ENCODE measurements around the gene PCGF1.

PCGF1 gene

DNA sequence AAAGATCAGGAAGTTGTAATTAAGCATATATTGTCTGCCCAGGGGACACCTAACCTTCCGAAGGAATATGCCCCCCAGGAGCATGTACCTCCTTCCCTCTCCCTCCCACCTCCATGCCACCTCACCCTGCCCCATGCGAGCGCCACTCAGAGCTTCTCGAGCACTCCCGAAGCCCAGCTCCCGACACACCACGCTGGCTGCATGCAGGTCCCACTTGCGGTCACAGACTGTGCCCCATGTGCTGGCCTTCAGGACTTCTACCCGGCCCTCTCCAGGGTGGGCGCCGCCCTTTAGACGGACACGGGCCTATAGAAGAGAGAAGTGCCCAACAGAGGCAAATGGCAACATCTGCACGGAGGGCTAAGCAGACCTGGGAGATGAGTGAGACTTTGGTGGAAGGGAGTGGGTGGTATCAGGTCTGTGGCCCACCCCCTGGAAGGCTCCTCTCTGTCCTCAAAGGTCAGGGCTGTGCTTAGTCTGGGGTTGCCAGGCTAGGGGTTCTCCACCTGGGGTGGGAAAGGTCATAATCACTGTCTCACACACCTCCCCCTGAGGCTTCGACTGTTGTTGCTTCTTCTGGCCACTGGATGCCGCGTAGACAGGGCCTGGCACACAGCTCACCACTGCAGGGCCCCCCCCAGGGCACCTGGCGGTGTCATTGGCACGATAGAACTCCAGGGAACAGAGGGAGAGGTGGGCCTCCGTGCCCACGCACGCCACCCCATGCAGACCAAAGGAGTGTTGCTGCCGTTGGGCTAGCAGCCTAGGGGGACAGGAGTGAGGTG is 28.9 kb upstream of the PCGF1 start:
- DNase-seq = no peak

DNA sequence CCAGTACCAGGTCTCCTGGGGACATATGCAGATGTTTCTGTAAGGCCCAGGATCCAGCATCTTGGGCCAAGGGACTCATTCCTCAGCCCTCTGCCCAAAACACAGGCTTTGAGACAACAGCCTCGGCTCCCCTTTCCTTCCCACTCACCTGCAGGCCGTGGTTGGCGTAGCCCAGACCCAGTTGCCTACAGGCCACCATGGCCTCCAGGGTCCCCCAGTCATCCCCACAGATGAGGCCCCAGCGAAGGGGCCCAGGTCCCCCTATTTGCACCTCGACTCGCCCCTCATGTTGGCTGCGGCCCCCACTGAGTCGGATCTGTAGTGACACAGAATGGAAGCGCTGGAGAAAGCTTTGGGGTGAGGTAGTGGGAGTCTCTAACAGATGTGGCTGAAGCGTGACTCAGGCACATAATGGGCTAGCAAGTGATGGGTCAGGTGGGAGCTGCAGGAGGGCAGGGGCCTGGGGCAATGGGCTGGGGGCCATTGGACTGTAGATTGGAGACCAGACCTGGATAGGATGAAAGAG is 28.0 kb upstream of the PCGF1 start:
- no peak for DNase-seq

DNA sequence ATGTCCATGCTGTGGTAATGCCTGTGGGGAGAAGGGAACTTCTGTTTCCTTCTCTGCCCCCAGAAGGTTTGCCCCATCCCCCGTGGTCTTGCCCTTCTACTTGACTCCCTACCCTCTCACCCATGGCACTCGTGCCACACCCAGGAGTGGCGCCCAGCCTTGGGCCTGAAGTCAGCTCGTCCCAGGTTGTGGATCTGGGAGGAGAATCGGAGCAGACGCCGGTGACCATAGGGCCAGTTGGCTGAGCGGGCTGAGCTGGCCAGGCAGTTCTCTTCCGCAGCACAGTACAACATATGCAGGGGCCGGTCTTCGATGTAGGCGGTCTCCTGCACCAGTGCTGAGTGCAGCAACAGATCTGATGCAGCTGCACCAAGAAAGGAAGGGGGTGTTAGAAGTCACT is 26.9 kb upstream of the PCGF1 start:
- no peak for DNase-seq

DNA sequence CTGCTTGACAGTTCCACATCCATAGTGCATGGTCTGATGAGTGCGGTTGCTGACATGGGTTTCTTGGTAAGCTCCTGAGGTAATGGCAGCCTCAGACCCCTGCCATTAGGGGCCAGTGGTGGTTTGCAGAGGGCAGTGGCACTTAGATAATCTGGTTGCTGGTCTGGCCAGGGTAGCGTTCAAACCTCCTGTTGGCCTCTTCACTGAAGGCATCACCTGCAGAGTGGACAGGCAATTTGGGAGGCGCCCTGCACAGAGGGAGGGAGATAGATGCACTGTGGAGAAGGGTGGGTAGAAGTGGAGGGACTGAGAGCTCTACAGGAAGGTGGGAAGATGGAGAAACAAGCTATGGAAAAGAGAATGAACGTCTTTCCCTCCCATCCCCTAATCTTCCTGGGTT is 26.0 kb upstream of the PCGF1 start:
- no peak for DNase-seq

DNA sequence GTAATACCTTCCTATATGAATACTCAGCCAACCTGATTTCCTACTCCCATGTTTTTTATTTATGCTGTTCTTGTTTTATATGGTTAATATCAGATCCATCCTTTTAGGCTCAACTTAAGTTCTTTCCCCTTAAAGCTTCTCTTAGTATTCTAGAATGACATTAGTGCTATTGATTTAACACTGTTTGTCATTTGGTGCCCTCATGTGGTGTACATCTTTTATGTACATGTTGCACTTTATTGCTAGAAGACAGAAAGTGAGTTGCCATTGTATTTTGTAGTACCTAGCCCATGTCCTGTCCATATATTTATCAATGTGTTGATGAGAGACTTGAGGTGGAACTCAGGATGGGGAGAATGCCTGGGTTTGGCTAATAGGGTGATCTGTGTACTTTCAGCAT is 24.7 kb upstream of the PCGF1 start:
- DNase-seq = no peak

DNA sequence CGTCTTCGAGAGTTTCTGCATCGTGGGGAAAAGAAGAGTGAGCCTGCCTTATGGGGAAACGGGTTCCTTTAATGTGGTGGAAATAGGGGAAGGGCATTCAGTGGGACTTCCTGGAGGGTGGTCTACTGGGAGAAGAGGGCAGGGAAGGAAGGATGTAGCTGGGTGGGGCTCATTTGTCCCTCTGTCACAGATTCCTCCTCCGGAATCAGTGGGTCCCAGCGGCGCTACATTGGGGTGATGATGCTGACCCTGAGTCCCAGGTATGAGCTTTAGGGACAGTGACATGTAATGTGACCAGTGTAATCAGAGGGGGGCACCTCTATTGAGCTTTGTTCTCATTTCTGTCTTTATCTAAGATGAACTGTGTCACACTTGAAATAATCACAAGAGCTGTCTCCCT is 24.2 kb upstream of the PCGF1 start:
- no peak for DNase-seq

DNA sequence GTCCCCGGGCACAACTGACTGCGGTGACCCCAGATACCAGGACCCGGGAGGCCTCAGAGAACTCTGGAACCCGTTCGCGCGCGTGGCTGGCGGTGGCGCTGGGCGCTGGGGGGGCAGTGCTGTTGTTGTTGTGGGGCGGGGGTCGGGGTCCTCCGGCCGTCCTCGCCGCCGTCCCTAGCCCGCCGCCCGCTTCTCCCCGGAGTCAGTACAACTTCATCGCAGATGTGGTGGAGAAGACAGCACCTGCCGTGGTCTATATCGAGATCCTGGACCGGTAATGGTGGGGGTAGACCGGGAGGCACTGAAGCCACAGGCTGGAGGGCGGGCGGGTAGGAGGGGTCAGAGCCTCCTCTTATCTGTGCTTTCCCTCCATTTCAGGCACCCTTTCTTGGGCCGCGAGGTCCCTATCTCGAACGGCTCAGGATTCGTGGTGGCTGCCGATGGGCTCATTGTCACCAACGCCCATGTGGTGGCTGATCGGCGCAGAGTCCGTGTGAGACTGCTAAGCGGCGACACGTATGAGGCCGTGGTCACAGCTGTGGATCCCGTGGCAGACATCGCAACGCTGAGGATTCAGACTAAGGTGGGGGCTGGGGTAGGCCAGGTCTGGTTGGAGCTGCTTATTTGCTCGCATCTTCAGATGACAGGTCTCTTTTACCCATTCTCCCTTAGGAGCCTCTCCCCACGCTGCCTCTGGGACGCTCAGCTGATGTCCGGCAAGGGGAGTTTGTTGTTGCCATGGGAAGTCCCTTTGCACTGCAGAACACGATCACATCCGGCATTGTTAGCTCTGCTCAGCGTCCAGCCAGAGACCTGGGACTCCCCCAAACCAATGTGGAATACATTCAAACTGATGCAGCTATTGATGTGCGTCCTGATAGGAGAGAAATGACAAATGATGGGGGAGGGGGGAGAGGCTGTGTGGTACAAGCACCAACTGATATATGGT is 23.0 kb upstream of the PCGF1 start:
- DNase-seq = no peak

DNA sequence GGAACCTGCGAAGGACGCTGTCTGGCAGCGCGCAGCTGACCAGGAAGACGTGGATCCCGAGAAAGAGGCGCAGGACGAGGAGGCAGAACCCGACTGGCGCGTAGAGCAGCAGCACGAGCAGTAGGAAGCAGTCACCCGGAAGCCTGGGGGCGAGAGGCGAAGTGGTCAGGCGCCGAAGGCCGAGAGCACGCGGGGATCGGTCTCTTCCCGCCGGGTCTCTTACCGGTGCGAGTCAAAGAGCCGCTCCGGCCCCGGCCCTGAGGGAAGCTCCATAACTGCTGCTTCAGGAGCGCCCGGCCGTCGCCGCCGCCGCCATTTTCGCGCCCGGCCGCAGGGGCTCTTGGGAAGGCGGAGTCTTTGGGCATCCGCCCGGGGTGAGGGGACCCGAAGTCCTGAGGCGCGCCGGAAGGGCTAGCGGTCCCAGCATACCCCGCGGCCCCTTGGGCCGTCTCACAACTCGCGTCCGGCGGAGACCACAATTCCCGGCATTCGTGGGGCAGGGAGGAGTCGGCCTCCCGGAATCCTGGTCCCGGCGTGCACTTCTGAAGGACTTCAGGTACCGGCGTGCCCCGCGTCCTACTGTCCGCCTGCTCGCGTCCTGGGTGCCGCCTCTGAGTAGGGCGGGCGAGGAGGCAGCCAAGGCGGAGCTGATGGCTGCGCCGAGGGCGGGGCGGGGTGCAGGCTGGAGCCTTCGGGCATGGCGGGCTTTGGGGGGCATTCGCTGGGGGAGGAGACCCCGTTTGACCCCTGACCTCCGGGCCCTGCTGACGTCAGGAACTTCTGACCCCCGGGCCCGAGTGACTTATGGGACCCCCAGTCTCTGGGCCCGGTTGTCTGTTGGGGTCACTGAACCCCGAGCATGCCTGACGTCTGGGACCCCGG is 22.1 kb upstream of the PCGF1 start, which contains the start of the genes AUP1 and HTRA2:
AUP1 (minus strand) TSS at position 350 of the 882 bp plus-strand sequence; CDS start at position 273, 77 bp downstream.
HTRA2 (plus strand) TSS at position 577 of the 882 bp plus-strand sequence; CDS start at position 651, 74 bp downstream.
- DNase-seq = peak; percentile 84

DNA sequence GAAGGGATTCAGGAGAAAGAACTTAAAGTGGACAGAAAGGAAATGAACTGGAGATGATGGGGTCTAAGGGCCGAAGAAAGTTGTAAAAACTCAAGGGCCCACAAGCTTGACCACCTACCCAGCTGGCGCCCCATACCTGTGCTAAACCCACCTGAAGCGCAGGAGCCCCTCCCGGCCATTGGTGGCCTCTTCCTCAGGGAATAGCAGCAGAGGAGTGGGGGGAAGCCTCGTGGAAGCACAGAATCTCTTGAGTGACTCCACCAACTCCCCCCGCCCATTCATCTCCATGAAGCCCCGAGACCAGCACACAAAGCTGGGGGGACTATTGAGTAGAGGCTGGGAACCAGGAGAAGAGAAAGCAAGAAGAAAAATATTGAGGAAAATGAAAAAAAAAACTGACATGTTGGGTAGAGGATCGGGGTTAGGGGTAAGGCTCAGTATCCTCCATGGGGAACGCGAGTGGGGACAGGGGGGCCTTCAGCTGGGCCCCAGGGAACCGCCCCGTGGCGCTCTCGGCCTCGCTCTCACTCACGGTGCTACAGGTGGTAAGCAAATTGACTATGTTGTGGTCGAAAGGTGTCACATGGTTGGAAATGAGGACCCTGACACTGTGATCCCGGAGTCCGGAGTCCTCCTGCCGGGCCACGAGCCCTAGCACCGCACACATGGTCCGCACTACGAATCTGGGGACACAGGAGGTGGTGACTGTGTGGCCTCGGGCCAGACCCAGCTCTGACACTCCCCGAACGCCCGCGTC is 21.3 kb upstream of the PCGF1 start:
- no peak for DNase-seq

DNA sequence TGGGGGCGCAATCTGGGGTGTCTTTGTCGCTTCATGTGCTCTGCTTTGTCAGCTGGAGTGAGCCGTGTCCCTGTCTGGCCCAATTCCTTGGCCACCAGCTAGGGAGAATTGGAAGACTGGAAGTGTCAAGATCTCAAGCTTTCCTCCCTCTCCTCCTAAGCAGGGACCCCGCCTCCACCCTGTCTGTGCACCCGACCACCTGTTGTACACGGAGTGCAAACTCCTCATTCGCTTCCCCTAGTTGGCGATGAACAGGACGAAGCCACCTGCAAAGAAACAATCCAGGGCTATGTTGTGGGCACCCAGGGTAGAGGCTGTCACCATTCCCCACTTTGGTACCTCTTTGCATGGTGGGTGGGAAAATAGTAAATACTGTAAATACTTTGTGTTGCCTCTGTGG is 20.2 kb upstream of the PCGF1 start:
- DNase-seq = no peak

DNA sequence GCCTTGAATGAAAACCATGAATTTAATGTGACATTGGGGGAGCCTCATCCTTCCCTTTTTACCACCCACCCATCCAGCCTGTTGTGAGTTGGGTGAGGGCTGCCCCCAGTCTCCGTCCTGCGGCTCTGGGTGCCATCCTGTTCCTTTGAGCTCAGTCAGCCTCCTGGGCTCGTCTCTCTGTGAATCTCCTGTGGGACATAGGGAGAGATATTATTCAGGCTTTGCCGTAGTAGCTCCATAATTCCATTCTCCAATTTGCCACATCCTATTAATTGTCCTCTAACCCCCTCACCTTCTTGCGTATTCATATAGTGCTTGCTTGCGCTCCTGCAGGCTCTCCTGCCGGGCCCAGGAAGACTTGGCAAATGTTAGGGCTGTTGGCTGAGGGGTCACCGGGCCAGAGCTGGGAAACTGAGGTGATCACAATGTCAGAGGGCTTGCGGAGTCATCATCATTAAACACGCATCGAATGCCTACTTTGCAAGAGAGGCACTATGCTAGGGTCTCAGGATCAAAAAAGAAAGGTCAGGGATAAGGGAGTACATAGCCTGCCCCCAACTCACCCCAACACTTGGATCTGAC is 19.2 kb upstream of the PCGF1 start:
- no peak for DNase-seq

DNA sequence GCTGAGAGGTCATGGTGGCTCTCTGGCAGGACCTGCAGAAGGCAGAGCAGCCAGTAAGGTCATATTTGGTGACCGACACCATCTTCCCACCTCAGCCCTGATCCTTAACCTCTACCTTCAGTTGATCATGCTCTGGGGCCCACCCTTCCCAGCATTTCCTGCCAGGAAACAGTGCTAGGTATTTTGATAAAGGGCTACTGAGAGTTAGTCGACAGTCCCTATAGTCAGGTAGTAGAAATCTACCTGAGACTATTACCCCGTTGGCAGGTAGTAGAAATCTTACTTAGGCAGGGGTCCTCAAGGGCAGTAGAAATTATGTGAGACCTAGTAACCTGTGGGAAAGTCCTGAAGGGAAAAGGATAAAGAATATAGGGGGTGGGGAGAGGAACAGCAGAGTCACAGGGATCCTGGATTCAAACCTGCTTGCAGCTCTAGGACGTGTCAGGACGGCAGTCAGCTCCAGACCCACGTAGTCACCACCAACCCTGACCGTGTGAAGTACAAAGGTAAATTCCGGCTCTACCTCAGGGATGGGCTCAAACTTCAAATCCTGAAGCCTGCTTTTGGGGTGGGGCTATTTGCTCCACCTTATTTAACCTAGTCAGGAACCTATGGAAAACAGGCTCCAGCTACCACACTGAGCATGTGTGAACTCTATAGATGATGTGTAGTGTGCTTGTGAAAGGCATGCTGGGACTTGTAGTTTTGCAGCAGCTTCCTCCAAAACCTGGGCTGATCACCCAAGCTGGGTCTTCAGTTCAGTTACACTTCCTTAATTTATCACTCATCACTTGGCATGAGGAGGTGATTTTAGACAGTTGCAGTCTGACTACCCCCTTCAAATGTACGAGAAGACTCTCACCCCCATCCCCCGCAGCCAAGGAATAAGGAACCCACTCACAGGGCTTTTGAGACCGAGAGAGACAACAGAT is 18.5 kb upstream of the PCGF1 start, which contains the start of gene DQX1:
DQX1 (minus strand) TSS at position 515 of the 932 bp plus-strand sequence; CDS start at position 13, 502 bp downstream.
- no peak for DNase-seq

DNA sequence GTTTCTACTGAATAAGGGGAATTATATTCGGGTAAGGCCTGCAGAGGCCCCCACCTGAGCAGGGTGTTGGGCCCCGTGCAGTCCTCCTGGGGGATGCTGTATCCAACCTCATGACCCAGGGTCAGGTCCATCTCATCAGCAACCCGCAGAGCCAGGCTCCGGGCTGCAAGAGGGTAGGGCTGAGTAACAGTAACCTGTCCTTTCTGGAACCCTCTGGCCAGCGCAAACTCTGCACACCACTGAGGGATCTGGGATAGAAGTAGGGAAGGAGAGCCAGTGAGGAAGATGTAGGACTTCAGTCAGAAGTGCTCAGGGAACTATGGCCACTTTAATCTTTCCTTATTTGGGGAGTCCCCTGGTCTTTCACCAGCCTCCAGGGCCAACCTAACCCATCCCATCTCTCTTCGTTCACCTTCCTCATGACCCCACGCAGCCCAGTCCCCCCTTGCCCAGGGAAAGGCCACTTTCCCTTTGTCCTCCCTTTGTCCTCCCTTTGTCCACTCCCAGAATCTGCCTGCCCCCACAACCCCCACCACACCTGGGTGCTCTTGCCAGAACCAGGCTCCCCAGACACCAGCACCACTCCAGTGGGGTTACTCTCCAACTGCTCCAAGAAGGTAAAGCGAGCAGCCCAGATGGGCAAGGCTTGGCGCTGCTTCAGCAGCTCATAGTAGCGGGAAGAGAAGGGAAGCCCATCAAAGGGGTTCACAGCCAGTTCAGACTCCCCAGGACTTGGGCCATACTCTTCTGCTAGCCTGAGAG is 17.6 kb upstream of the PCGF1 start:
- DNase-seq = no peak

DNA sequence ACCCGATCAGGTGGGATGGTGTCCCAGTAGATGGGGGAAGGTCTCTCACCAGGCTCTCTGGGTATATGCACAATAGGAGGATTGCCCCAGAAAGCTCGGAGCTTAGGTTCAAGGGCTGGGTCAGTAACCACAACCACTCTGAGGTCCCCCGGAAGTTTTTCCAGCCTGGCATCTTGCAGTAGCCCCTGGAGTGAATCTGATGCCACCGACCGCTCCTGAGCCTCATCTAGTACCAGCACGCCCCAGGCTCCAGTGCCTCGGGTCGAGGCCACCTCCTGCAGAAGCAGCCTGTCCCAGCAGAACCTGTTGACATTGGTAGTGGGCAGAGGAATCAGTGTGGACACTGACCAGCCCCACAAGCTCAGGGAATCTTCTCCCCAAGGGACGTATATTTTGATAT is 16.5 kb upstream of the PCGF1 start:
- no peak for DNase-seq

DNA sequence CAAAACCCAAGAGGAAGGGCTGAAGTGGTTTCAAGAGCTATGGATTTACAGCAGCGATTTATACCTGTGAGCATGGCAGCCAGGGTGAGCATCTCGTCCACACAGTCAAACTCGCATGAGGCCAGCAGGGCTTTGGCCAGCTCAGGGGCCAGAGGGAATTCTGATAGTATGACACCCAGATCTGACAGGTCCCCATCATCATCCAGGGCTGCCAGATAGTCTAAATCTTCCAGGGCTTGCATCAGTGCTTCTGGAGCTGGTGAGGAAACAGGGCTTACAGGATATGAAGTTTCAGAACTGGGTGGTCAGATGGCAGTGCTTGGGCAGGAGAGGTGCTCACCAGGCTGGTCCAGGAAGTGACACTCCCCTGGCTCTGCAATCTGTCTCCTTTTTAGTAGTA is 15.0 kb upstream of the PCGF1 start:
- DNase-seq = no peak

DNA sequence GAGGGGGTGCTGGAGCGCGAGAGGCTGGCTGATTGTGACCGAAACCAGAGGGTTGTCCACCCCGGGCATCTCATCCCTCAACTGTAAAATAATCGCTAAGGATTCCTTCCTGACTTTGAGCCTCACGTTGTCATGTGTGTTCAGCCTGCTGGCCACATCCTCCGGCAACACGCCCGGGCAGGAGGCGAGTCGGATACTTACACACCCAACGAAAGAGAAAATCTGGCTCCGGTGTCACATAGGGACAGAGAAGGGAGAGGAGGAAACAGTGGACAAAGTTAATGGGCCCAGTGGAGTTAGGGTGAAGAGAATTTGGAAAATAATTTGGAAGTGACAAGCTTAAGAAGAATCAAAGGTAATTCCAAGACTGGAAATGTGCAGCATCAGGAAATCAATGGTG is 9.2 kb upstream of the PCGF1 start:
- DNase-seq = no peak

DNA sequence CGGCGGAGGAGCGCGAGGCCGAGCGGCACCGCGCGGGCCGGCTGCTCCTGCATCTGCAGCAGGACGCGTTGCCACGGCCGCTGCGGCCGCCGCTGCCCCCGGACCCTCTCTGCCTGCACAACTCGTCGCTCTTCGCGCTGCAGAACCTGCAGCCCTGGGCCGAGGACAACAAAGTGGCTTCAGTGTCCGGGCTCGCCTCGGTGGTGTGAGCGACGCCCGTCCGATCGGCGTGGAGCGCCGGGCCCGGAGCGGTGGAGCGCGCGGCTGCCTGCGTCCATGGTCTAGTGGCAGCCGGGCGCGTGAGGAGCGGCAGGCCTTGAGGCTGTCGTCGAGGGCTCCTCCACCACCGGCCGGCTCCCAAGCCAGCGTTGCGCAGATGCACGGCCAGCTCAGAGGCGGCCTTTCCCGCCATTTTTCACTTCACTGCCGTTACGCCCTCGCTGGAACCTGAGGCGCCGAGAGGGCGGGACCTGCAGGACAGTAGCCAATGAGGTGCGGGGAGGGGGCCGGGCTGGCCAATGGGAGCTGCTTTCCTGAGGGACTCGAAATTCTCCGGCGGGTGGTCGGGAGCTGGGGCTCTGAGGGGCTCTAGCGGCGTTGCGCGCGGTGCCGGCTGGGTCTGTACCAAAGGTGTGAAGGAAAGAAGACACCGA is 8.6 kb upstream of the PCGF1 start:
- no peak for DNase-seq

DNA sequence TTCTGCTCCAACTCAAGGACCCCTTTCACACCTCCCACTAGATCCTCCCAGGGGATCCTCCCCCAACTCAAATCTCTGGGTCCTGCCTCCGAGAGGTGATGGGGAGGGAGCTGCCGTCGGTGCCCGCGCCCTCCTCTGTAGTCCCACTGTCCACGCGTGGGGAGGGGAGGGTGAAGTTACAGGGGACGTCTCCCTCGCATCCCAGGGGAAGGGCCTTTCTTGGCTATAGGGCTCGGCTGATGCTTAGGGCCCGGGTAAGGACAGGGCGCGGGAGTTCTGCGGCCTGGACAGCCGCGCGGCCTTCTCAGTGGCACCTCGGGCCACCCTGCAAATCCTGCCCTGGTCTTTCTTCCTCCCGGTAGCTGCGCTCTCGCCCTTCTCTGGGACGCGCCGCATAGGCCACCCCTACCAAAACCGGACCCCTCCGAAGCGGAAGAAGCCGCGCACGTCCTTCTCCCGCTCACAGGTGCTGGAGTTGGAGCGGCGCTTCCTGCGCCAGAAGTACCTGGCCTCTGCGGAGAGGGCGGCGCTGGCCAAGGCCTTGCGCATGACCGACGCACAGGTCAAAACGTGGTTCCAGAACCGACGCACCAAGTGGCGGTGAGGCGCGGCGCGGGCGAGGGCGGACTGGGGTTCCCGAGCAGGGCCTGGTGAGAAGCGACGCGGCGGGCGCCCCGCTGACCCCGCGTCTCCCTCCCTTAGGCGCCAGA is 7.9 kb upstream of the PCGF1 start:
- DNase-seq = no peak
